ENCODE measurements around the gene POLD2.

GRCh38 chr7:44133295-44133694 is 9.9 kb upstream of the POLD2 start:
- no peak for TF ChIP-seq TEAD4 (CRISPR knock-in tag; IDR thresholded peaks at IDR 0.05)
- TF ChIP-seq CTCF (IDR thresholded peaks at IDR 0.05), result no peak
- TF ChIP-seq SOX15 (CRISPR knock-in tag; IDR thresholded peaks at IDR 0.05), result no peak
- TF ChIP-seq JUN (CRISPR knock-in tag; IDR thresholded peaks at IDR 0.05), result no peak
- TF ChIP-seq ZNF263 (CRISPR knock-in tag; IDR thresholded peaks at IDR 0.05; ENCODE audit: low read depth), result no peak
- TF ChIP-seq TCF7 (CRISPR knock-in tag; IDR thresholded peaks at IDR 0.05; ENCODE audit: low read depth), result no peak
- no peak for TF ChIP-seq KAT7 (CRISPR knock-in tag; IDR thresholded peaks at IDR 0.05; ENCODE audit: borderline replicate concordance)
- TF ChIP-seq MAX (CRISPR knock-in tag; IDR thresholded peaks at IDR 0.05), result no peak
- no peak for TF ChIP-seq CREM (CRISPR knock-in tag; IDR thresholded peaks at IDR 0.05)

Measured in WTC11 (cell line).